CD4-positive, alpha-beta T cell treated with Interleukin-15 for 4 hours (primary cell): Measurements from ENCODE around the gene ARHGAP5.

Experiments
- DNase-seq: peaks from one replicate; pipeline ENCODE4 v3.0.0-alpha.2; 2020; ENCODE audit warnings: low spot score

ARHGAP5 gene

DNA sequence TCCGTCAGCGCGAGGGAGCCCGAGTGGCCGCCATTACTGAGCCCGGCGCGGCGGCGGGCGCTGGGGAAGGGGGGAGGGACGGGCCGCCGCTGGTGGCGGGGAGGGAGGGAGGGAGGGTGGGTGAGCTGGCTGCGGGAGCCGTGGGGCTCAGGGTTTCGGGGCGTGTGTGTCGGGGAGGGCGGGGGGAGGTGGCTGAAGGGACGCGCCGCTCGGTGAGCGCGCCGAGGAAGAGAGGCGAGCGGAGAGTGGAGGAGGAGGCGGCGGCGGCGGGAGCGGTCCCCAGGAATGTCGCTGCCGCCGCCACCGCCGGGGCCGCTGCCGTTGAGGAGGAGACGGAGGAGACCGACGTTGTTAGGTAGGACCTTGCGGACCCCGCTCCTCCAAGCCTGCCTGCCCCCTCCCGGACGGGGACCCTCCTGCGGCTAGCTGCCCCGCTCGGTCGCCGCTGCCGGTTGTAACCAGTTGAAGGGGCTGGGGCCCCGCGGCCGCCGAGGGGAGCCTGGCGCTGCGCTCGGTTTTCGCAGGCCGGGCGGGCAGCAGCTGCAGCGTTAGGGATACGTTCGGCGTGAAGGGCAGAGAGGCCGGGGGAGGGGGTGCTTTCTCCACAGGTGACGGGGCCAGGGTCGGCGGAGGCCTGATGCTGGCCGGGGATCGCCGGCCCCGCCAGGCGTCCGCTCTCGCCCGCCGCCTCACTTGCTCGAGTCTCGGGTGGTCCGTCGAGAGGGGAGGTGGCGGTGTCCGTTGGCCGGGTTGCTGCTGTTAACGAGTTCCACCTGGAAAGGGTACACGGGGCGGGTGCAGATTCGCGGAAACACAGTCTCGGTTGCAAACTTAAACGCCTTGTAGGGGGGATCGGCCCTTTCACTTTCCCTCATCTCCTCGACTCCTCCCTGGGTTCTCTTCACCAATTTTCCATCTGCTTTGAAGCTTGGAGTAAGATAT, at the start of gene ARHGAP5:
Gene ARHGAP5, plus strand, starts transcription at position 224 of the 942 bp plus-strand sequence. CDS start 13,366 bp downstream, outside the sequence.
- peak; percentile 73 for DNase-seq

GRCh38 chr14:32028599-32028998, 48.5 kb upstream of the ARHGAP5 start:
- no peak for DNase-seq

DNA sequence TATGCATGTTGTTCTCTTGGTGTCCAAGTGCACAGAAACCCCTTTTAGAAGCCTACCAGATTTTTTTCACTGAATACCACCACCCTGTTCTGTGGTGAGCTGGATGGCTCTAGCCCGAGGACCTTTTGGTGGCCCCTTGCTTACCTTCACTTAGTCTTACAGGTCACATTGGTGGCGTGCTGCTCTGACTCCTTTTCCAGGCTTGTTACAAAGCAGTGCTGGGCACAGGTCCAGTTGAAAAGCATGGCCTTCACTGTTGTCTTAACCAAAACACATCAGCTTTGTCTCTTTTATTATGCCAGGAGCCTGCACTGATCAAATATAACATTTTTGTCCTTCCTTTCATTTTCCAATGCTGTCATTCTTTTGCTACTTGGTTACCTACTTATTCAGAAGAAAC, 43.6 kb upstream of the ARHGAP5 start:
- DNase-seq = no peak

- no peak for DNase-seq
Observed at GRCh38 chr14:32038876-32039275, 38.2 kb upstream of the ARHGAP5 start.

GRCh38 chr14:32039401-32040030, 37.6 kb upstream of the ARHGAP5 start:
- DNase-seq = no peak

- no peak for DNase-seq
Observed at GRCh38 chr14:32043624-32044023, 33.5 kb upstream of the ARHGAP5 start.

- no peak for DNase-seq
Observed at GRCh38 chr14:32044454-32044853, 32.6 kb upstream of the ARHGAP5 start.

GRCh38 chr14:32047791-32048190, 29.3 kb upstream of the ARHGAP5 start:
- DNase-seq = no peak

DNA sequence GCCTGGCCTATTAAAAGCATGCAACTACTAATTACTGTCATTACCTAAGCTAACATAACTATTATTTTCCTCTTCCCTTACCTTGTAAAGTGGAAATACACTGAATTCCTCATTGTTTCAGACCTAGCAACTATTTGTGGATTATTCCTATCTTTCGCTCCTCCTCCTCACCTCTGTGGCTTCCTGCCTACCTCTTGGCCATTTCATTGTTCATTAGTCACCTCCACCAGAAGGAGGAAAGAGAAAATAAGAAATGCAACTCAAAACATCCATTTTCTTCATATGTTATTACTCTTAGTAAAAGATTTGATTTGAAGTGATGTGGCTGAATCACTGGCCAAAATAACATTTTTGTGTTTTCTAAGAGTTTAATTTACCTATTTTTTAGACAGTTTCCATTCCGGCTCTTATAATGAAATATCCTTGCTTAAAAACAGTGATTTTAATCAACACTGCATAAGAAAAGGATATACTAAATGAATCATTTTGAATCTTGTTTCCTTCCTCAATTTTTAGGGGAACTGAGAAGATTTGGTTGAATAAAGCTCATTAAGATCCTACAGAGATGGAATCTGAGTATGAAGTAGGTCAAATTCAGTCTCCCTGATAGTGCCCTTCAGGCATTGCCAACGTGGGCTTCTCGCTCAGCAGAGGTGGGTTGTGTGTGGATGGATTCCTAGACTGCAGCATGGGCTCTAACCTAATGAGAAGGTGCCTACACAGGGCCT, 27.6 kb upstream of the ARHGAP5 start:
- DNase-seq = no peak

- DNase-seq = no peak
Observed at GRCh38 chr14:32050878-32051277, 26.2 kb upstream of the ARHGAP5 start.

GRCh38 chr14:32054536-32054935, 22.6 kb upstream of the ARHGAP5 start:
- no peak for DNase-seq

DNA sequence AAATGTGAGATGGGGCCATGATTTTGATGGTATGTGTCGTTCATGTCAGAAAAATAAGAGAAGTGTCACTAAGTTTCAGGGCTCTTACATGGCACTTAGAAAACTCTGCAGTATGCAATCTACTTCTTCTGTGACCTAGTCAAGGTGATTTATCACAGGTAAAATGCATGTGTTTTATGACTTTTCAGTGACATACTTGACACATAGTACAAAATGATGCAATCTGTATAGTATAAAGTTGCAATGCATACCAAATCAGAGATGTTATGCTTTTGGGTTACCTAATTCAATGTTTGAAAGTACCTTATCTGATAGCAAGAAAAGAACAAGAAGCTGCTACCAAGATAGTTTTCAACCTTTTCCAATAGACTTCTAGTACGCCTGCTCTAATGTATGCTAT, 21.9 kb upstream of the ARHGAP5 start:
- no peak for DNase-seq

- no peak for DNase-seq
Observed at GRCh38 chr14:32059702-32060101, 17.4 kb upstream of the ARHGAP5 start.

DNA sequence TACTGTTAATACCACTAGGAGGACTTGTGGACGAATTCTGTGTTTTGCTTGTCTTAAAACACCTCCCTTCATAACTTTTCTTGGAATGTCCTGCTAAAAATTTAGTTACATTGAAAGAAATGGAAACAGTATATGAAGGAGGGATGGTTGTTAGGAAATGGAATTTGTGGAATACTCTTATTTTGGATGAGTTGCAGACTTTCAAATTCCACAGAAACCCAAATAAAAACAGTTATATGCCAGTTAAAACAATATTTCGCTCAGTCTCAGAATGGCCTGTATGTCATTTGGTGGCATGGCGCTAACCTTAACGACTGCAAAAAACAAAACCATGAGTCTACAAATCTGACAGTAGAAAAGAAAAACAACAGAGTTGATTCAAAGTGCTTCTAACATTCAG, 12.2 kb upstream of the ARHGAP5 start:
- DNase-seq = no peak

DNA sequence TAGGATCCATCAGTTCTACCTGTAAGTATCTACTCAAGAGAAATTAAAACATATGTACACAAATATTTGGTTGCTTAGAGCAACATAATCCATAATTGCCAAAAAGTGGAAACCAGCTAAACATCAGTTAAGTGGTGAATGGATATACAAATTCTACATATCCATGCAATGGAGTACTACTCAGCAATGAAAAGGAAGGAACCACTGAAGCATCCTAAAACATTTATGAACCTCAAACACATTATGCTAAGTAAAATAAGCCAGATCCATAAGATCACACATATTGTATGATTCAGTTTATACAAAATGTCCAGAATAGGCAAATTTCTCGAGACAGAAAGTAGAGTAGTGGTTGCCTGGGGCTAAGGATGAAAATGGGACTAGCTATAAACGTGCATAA, 8.4 kb upstream of the ARHGAP5 start:
- no peak for DNase-seq

- no peak for DNase-seq
Observed at GRCh38 chr14:32070282-32070681, 6.8 kb upstream of the ARHGAP5 start.

- DNase-seq = no peak
Observed at GRCh38 chr14:32072676-32073075, 4.4 kb upstream of the ARHGAP5 start.

DNA sequence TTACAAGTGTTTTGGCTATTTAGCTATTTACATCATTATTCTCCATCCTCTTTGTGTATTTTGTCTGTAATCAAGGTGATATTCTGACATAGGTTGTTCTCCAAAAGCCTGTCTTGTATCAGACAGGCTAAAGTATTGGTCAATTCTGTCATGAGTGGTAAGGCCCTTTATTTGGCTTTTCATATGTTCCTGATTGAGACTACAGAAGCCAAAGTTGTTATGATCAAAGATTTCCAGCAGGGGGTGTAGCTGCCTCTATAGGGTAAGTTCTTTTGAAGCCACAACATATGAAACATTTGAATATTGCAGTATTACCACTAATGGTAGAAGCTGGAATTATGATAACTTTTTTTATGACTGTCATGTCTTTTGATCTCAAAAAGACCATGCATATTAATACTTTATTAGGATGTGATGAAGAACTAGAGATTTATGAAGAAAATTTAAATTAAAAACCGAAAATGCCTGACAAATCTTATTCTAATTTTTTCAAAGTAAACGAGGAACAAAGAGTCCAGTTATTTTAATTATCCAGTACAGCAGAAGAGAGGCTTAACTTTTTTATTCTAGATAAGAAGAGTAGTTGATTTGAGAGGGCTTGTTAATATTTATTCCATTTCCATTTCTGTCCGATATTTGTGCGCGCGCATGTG, 3.4 kb upstream of the ARHGAP5 start:
- DNase-seq = peak; percentile 84

DNA sequence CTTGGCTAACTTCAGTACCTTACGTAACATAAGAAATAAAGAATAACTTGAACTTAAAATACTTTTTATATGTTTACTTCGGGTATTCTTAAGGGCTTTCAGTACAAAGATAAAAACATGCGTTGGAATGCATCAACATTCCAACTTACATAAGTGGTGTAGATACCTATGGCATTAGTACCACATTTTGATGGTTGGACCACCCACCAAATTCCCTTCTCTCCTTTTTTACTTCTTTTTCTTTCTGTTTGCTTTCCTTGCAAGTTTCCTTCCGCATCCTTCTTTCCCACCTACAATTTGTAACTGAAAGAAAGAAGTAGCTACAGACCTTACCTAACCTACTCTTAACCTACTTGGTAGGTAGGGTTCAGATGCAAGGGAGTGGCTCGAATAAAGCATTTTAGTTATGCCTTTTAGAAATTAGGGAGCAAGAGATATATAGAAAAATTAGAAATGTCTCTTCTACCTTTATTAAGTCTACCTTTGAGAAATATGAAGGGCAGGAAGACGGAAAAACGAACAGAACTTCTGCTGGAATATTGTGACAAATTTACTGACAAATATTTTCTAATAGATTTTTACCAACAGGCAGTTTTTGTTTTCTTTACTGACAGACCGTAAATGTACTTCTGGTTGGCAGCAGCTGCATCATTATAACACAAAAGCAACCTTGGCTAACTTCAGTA, 2.1 kb upstream of the ARHGAP5 start:
- DNase-seq = no peak

DNA sequence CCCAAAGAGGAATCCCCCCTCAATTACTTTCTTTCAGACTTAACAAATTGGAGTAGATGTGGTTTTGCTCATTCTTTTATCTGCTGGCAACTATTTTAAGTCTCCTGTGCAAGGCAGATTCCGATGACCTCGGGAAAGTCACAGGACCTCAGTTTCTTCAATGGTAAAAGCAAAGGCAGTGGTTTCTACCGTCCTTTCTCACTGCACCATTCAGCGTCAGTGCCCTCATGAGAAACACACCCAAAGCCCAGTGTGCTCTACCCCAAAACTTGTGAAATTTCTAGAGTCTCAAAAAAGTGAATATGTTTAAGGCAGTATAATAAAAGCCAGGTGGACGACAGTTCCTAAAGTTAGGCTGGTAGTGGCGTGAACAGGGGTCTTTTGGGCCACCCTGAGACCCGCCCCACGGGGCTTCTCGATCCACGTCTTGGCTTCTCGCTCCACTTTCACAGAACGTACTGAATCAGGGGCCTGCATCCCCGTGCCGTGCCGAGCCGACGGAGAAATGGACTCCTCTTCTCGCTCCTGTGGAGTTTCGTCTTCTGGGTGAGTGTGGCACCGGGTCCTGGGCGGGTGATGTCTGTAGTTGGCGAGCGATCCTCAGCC, 1.3 kb upstream of the ARHGAP5 start:
- DNase-seq = no peak
